ENCODE results near the gene PTPN21.

PTPN21 gene

DNA sequence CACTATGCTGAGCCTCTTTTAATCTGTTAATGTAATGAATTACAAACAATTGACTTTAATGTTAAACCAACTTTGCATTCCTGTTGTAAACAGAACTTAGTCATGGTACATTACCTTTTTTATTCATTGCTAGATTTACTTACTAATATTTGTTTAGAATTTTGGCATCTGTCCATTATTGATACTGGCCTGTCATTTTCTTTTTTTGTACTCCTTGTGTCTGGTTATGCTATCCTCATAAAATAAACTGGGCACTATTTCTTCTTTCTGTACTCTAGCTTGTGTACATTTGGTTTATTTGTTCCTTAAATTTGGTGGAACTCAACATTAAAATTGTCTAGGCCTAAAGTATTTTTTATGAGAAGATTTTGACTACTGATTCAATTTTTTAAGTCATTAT lies 137.2 kb downstream of the PTPN21 start:
- no peak overlapping the region for H3K27ac ChIP-seq (ENCODE audit: extremely low read depth, low read depth, low read length)
- H3K4me3 ChIP-seq (ENCODE audit: low read depth, low read length) = no peak overlapping the region
- POLR2A ChIA-PET = no interaction called here
- H3K4me1 ChIP-seq (ENCODE audit: control insufficient read depth, insufficient read depth, low read length) = no peaks in the 10 kb centered on the region
- CTCF ChIA-PET = no interaction called here
- TF ChIP-seq, protein P1, sequence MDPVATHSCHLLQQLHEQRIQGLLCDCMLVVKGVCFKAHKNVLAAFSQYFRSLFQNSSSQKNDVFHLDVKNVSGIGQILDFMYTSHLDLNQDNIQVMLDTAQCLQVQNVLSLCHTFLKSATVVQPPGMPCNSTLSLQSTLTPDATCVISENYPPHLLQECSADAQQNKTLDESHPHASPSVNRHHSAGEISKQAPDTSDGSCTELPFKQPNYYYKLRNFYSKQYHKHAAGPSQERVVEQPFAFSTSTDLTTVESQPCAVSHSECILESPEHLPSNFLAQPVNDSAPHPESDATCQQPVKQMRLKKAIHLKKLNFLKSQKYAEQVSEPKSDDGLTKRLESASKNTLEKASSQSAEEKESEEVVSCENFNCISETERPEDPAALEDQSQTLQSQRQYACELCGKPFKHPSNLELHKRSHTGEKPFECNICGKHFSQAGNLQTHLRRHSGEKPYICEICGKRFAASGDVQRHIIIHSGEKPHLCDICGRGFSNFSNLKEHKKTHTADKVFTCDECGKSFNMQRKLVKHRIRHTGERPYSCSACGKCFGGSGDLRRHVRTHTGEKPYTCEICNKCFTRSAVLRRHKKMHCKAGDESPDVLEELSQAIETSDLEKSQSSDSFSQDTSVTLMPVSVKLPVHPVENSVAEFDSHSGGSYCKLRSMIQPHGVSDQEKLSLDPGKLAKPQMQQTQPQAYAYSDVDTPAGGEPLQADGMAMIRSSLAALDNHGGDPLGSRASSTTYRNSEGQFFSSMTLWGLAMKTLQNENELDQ (tag by site-specific recombination; IDR thresholded peaks at IDR 0.05; ENCODE audit: low read depth) = no peak
- no peak for TF ChIP-seq ZBTB1 (tag by site-specific recombination; IDR thresholded peaks at IDR 0.05)
- no peak for TF ChIP-seq ZBTB7A (tag by site-specific recombination; IDR thresholded peaks at IDR 0.05; ENCODE audit: low read depth)
- TF ChIP-seq ZNF146 (tag by site-specific recombination; IDR thresholded peaks at IDR 0.05) = no peak
- no peak for TF ChIP-seq ZNF211 (tag by site-specific recombination; IDR thresholded peaks at IDR 0.05; ENCODE audit: low read depth)
- no peaks in the 10 kb centered on the region; the same call in 1 of the 2 replicates for H3K9me3 ChIP-seq (ENCODE audit: control insufficient read depth, insufficient read depth, low read depth, low read length)
- H3K36me3 ChIP-seq (ENCODE audit: control insufficient read depth in 2 of 2, insufficient read depth in 1 of 2, low read length in 2 of 2) = peaks cover 4 to 17% of the 10 kb centered on the region in 2 experiments
